KMS-11 (cell line): ENCODE results near the gene WAPL.

Source experiments
- H2AFZ ChIP-seq: fragments of 200-600 bp; sonication (generic); 2 replicates; pipeline ENCODE4 v1.6.1; 2016; ENCODE audit warnings: antibody characterized with exemption, mixed run types, low read depth
- H3K27ac ChIP-seq: fragments of 200-600 bp; sonication (generic); 2 replicates; pipeline ENCODE4 v1.6.1; 2016; ENCODE audit warnings: mild to moderate bottlenecking, mixed run types
- H3K27me3 ChIP-seq: fragments of 200-600 bp; sonication (generic); 2 replicates; pipeline ENCODE4 v1.6.1; 2017; ENCODE audit warnings: mild to moderate bottlenecking, low read depth, mixed run types, moderate library complexity; ENCODE audit not compliant: insufficient read depth
- H3K36me3 ChIP-seq: fragments of 200-600 bp; sonication (generic); 2 replicates; pipeline ENCODE4 v1.6.1; 2017; ENCODE audit warnings: mild to moderate bottlenecking, mixed run types; ENCODE audit not compliant: insufficient read depth
- H3K4me1 ChIP-seq: fragments of 200-600 bp; sonication (generic); 2 replicates; pipeline ENCODE4 v1.6.1; 2016; ENCODE audit warnings: mild to moderate bottlenecking, low read depth, mixed run types; ENCODE audit not compliant: poor library complexity, severe bottlenecking
- H3K4me2 ChIP-seq: fragments of 200-600 bp; sonication (generic); 2 replicates; pipeline ENCODE4 v1.7.0; 2016; ENCODE audit warnings: mild to moderate bottlenecking, mixed run types
- H3K4me3 ChIP-seq: fragments of 200-600 bp; sonication (generic); IDR thresholded peaks from 2 replicates; pipeline ENCODE4 v1.6.1; 2017; ENCODE audit warnings: low read depth, low read length, mixed read lengths; ENCODE audit not compliant: insufficient read depth
- H3K79me2 ChIP-seq: fragments of 200-600 bp; sonication (generic); 2 replicates; pipeline ENCODE4 v1.6.1; 2016; ENCODE audit warnings: low read depth, mixed run types; ENCODE audit not compliant: insufficient read depth
- H3K9ac ChIP-seq: fragments of 200-600 bp; sonication (generic); 2 replicates; pipeline ENCODE4 v1.6.1; 2016; ENCODE audit warnings: mild to moderate bottlenecking, mixed run types
- H4K20me1 ChIP-seq: fragments of 200-600 bp; sonication (generic); 2 replicates; pipeline ENCODE4 v1.6.1; 2016; ENCODE audit warnings: mild to moderate bottlenecking, mixed run types; ENCODE audit not compliant: insufficient read depth
- CTCF ChIP-seq: fragments of 200-600 bp; sonication (generic); conservative IDR thresholded peaks from 2 replicates; pipeline ENCODE4 v1.6.1; 2017; ENCODE audit warnings: low read depth, mild to moderate bottlenecking, antibody characterized with exemption, low read length, moderate library complexity, mixed read lengths

The WAPL gene

GRCh38 chr10:86524225-86524962 lies 2.8 kb upstream of the WAPL start:
- Histone ChIP-seq H3K4me1 (peaks cover 17% of the 10 kb centered on the region), H3K4me3 (no peak overlapping the region), H4K20me1 (peaks cover 5% of the 10 kb centered on the region; the same call in 1 of the 2 replicates), H3K79me2 (peaks cover 35% of the 10 kb centered on the region), H3K9ac (no peak overlapping the region), H3K27ac (no peak overlapping the region), H3K36me3 (no peaks in the 10 kb centered on the region), H3K4me2 (no peak overlapping the region), H3K27me3 (no peaks in the 10 kb centered on the region), H2AFZ (no peak overlapping the region)
- TF ChIP-seq CTCF, result no peak

GRCh38 chr10:86523348-86523747 lies 1.8 kb upstream of the WAPL start:
- H4K20me1 ChIP-seq, result peaks cover 13% of the 10 kb centered on the region; the same call in 1 of the 2 replicates
- H3K27me3 ChIP-seq, result no peaks in the 10 kb centered on the region
- H3K27ac ChIP-seq, result no peak overlapping the region
- peak overlapping the region; percentile 95; the same call in 1 of the 2 replicates for H3K4me2 ChIP-seq
- H3K9ac ChIP-seq, result no peak overlapping the region
- no peak for TF ChIP-seq CTCF
- H3K79me2 ChIP-seq, result peaks cover 45% of the 10 kb centered on the region
- H2AFZ ChIP-seq, result no peak overlapping the region
- H3K4me3 ChIP-seq, result no peak overlapping the region
- H3K36me3 ChIP-seq, result no peaks in the 10 kb centered on the region
- H3K4me1 ChIP-seq, result peaks cover 23% of the 10 kb centered on the region

GRCh38 chr10:86522510-86522855 lies 891 bp upstream of the WAPL start:
- H3K79me2 ChIP-seq, result peaks cover 54% of the 10 kb centered on the region
- H3K4me3 ChIP-seq, result no peak overlapping the region
- peaks cover 23% of the 10 kb centered on the region for H3K4me1 ChIP-seq
- no peaks in the 10 kb centered on the region for H3K36me3 ChIP-seq
- H3K27ac ChIP-seq, result no peak overlapping the region; the same call in 1 of the 2 replicates
- peak overlapping the region; percentile 84; the same call in 1 of the 2 replicates for H3K9ac ChIP-seq
- H3K4me2 ChIP-seq, result peak overlapping the region; percentile 95
- no peaks in the 10 kb centered on the region for H3K27me3 ChIP-seq
- H2AFZ ChIP-seq, result peak overlapping the region; percentile 89
- H4K20me1 ChIP-seq, result peaks cover 16% of the 10 kb centered on the region; the same call in 1 of the 2 replicates
- no peak for TF ChIP-seq CTCF

- H4K20me1 ChIP-seq, result peaks cover 16% of the 10 kb centered on the region; the same call in 1 of the 2 replicates
- peak overlapping the region; percentile 89 for H2AFZ ChIP-seq
- H3K36me3 ChIP-seq, result no peaks in the 10 kb centered on the region
- peaks cover 68% of the 10 kb centered on the region for H3K79me2 ChIP-seq
- peak overlapping the region; percentile 84 for H3K9ac ChIP-seq
- peaks cover 23% of the 10 kb centered on the region for H3K4me1 ChIP-seq
- no peak for TF ChIP-seq CTCF
- peak overlapping the region; percentile 46 for H3K4me2 ChIP-seq
- H3K27me3 ChIP-seq, result no peaks in the 10 kb centered on the region
- H3K27ac ChIP-seq, result peak overlapping the region; percentile 74
- H3K4me3 ChIP-seq, result no peak overlapping the region
Measured at GRCh38 chr10:86520871-86521677, 518 bp downstream of the WAPL start.
